DMS53 treated with DMSO at 0.1 percent for 48 hours (cell line): ENCODE measurements around the gene GAL3ST2.
"Not testable (repeated sequence)": the region's sequence is repeated elsewhere in the genome, so short reads cannot be mapped to it uniquely, and the experiment has no call there.

Source experiments
- DNase-seq: peaks from one replicate; lab custom pipeline; 2025; ENCODE audit not compliant: unreplicated experiment; lab: John Stamatoyannopoulos, UW

Gene GAL3ST2

GRCh38 chr2:241806217-241806616, 29.6 kb downstream of the GAL3ST2 start:
- not testable (repeated sequence) for DNase-seq

GRCh38 chr2:241808051-241808720, 31.6 kb downstream of the GAL3ST2 start:
- no peak for DNase-seq

GRCh38 chr2:241808721-241809382, 32.2 kb downstream of the GAL3ST2 start, which contains the start of gene NEU4:
TSS of gene NEU4 (plus strand) at chr2:241809193. CDS start at chr2:241814485, 5,292 bp downstream.
- no peak for DNase-seq

- no peak for DNase-seq
These were observed 33.0 kb downstream of the GAL3ST2 start for GRCh38 chr2:241809383-241810306.

GRCh38 chr2:241810307-241811200, 33.9 kb downstream of the GAL3ST2 start:
- no peak for DNase-seq

- no peak for DNase-seq
These were observed 34.8 kb downstream of the GAL3ST2 start for GRCh38 chr2:241811201-241811951.

- no peak for DNase-seq
These were observed 35.5 kb downstream of the GAL3ST2 start for GRCh38 chr2:241811952-241812729.

- DNase-seq: no peak
These were observed 36.4 kb downstream of the GAL3ST2 start for GRCh38 chr2:241812730-241813643.

- no peak for DNase-seq
These were observed 37.2 kb downstream of the GAL3ST2 start for GRCh38 chr2:241813644-241814392.

- no peak for DNase-seq
These were observed 37.7 kb downstream of the GAL3ST2 start for GRCh38 chr2:241814393-241814642.

- no peak for DNase-seq
These were observed 38.2 kb downstream of the GAL3ST2 start for GRCh38 chr2:241814643-241815476.

GRCh38 chr2:241815477-241816430, 39.1 kb downstream of the GAL3ST2 start:
- DNase-seq: no peak

GRCh38 chr2:241816431-241817121, 40.0 kb downstream of the GAL3ST2 start:
- no peak for DNase-seq

GRCh38 chr2:241817126-241817820, 40.7 kb downstream of the GAL3ST2 start:
- no peak for DNase-seq
